8988T (cell line): ENCODE measurements around the gene KHNYN.
A peak's percentile ranks its signal among the peaks of the same experiment; 100 is the strongest.
"Not testable (repeated sequence)": the region's sequence is repeated elsewhere in the genome, so short reads cannot be mapped to it uniquely, and the experiment has no call there.

Experiments used
- DNase-seq: peaks from one replicate; pipeline ENCODE4 v3.0.0; 2011

The KHNYN gene

DNA sequence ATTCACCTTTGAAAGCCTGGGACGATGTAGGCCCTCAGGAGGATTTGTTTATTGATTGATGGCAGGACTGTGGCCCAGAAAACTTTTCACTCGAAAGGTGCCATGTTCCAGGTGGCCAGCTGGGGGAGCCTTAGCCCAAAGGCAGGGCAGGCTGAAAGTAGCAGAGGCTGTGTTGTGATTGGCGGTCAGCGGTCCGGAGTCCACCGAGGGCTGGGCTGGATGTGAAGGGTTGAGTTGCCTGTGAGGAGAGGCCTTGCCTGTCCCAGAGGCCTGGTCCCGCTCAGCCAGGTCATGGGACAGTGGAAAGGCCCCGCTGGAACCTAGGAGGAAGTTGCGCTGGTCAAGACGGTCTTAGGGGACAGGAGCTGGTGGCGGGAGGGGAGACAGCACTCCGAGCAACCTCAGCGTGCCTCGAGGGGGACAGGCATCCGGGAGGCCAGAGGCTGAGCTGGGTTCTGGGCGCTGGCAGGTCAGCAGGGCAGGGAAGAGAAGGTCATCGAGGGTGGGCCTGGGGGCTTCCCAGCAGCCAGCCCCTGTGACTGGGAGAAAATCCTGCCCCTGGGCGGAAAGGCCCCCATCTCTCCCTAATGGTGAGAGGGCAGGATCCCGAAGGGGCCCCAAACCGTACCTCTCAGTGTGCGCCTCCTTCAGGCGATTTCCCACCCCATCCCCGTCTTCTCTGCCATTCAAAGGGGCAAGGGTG is 52.0 kb downstream of the KHNYN start:
- peak; percentile 62 for DNase-seq

DNA sequence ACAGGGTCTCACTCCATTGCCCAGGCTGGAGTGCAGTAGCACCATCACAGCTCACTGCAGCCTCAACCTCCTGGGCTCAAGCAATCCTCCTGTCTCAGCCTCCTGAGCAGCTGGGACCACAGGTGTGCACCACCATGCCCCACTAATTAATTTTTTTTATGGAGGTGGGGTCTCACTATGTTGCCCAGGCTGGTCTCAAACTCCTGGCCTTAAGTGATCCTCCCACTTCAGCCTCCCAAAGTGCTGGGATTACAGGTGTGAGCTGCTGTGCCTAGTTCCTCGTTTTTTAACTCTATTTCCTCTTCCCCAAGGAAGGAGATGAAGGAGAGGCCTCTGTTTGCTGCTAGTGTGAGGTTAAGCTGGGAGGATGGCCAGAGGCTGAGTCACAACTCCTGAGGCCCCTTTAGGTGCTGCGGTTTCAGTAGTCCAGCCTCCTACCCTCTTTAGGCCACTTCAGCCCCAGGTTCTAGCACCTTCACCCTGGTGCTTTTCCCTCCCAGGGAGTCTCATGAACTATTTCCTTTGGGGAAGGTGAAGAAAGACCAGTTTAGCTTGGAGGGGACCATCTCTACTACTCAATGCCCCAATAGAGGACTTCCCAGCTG is 53.0 kb downstream of the KHNYN start:
- DNase-seq: not testable (repeated sequence)

DNA sequence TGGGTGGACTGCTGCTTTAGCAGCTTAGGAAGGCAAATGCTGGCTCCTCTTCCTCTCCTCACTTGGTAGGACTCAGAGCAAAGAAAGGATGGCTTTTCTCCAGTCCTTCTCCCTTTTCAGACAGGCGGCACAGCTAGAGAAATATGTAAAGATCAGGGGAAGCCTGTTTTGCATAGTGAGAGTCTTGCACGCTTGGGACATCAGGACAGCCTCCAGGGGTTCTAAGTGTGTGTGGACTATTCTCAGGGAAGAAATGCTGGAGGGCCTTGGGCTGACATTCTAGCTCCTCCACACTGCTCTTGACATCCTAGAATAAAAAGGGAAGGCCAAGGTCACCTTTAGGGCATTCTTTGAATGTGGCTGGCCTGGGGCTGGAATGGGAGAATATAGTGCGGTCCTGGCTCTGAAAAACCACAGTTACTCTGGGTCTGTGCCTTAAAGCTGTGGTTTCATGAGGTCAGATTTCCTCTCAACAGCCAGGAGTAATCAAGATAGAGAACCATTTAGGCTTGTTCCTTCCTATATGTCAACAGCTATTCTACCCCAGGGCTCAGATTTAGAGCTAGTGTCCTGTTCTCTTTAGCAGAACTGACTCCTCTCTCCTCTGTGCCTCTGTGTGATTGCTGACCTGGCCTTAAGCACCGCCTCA is 54.0 kb downstream of the KHNYN start:
- no peak for DNase-seq
